DND-41 (cell line): ENCODE measurements around the gene PI4KA.

Experiments
- EZH2 ChIP-seq: IDR thresholded peaks from 3 replicates; pipeline ENCODE4 v1.6.1; 2012; ENCODE audit warnings: borderline replicate concordance, low read depth, mild to moderate bottlenecking, moderate library complexity, low read length, inconsistent platforms; ENCODE audit not compliant: severe bottlenecking
- TF ChIP-seq, protein P1 (sequence below): IDR thresholded peaks from 2 replicates; pipeline ENCODE4 v1.5.1; 2012; ENCODE audit warnings: borderline replicate concordance, low read length, moderate library complexity, mild to moderate bottlenecking; ENCODE audit not compliant: poor library complexity, severe bottlenecking; ENCODE audit errors: extremely low read depth

DNA sequence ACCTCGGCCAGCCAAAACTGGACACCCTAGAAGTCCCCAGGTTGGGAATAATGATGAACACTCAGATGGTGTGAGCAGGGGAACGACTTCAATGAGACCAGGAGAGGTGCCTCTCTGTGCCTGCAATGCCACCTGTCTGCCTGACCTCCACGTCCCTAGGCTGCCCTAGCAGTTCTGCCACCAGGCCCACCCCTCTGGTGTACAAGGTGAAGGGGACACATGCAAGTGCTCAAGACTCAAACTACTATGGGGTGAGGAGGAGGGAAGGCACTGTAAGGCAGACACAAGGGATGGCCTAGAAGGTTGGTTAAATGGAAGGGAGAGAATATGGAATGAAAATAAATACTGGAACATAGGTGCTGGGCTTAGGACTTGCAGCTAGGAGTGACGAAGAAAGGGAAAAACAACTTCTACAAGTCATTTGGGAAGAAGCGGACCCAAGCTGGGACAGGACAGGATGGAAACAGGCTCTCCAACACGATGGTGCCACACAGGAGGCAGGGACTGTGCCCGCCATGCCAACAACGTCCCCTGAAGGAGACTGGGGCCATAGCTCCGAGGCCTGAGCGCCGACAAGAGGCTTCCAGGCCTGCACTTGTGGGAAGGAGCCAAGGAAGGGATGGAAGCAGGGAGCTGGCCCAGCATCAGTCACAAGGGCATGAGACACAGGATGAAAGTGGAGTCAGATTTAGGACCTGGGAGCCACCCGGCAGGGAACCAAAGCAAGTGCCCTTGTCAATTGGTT, 66.2 kb downstream of the PI4KA start:
- TF ChIP-seq, protein P1, sequence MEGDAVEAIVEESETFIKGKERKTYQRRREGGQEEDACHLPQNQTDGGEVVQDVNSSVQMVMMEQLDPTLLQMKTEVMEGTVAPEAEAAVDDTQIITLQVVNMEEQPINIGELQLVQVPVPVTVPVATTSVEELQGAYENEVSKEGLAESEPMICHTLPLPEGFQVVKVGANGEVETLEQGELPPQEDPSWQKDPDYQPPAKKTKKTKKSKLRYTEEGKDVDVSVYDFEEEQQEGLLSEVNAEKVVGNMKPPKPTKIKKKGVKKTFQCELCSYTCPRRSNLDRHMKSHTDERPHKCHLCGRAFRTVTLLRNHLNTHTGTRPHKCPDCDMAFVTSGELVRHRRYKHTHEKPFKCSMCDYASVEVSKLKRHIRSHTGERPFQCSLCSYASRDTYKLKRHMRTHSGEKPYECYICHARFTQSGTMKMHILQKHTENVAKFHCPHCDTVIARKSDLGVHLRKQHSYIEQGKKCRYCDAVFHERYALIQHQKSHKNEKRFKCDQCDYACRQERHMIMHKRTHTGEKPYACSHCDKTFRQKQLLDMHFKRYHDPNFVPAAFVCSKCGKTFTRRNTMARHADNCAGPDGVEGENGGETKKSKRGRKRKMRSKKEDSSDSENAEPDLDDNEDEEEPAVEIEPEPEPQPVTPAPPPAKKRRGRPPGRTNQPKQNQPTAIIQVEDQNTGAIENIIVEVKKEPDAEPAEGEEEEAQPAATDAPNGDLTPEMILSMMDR, result no peak
- TF ChIP-seq EZH2, result no peak
